ENCODE data around the gene TDRD7.

TDRD7 gene

DNA sequence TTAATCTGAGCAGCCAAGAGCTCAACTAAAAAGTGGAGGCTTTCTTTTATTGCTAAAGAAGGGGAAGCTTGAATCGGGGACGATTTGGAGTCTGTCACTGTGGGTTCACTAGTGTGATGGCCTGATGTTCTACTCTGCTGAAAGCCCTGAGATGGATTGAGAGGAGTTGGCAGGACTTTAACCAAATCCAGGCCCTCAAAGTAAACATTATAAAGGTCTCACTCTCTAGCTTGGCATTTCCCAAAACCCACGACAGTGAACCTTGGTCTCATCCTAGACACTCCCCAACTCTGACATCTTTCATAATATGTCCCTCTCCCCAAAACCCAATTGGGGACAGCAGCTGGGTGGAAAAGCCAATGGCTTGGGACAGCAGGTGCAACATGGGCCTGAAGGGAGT is 122.3 kb downstream of the TDRD7 start:
- DNase-seq, result no peak

DNA sequence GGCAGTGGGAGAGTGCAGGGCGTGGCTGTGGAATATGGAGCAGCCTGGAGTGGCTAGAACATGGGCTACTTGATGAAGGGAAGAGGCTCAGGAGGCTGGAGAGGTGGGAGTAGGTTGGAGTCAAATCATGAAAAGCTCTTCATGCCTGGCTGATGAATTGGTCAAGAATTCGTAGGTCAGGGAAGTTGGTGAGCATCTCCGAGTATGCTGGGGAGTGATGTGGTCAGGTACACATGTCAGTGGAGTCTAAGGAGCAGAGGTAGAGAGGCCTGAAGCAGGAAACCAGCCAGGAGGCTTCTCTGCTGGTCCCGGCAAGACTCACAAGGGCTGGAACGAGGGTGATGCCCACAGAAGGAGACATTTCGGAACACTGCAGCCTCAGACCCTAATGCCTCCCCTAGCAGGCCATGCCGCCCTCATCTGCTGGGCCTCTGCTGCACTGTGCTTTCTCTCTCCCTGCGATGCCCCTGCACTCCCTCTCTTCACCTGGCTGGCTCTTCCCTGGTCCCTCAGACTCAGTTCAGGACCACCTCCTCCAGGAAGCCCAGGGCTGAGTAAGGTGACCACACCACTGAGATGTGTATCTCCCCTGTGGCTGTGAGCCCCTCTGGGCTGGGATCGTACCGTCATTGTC is 123.2 kb downstream of the TDRD7 start:
- no peak for DNase-seq

DNA sequence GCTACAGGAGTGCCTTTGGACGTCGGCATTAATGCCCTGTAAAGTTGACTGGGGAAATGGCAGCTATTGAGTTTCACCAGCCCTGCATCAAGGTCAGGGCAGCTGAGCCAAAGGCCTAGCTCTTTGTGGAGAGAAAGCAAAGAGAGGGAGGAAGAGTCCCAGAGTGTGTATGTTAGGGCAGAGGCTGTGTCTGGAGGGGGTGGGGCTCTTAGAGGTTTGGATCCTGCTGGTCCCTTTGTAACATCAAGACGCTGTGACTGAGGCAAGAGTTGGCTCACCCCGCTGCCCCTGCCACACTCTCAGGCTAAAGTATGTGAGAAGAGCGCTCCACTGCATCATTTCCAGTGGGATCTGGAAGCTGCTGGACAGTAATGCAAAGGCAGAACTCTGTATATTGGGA is 123.9 kb downstream of the TDRD7 start:
- no peak for DNase-seq

DNA sequence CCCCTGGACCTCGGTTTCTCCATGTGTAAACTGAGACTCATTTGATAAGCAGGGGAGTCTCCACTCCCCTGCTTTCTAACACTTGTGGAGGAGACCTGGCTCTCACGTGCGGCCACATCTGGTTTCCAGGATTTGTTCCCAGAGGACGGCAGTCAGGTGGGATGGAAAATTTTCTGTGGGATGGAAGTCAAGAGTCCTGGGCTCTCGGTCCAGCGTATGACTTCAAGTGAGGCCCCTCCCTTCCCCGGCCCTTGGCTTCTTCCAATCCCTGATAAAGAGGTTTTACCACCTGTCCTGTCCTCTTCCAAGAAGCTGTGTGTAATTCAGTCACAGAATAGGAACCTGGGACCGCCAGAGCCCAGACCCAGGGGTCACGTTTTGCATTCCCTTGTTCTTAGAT is 124.6 kb downstream of the TDRD7 start:
- DNase-seq, result no peak

DNA sequence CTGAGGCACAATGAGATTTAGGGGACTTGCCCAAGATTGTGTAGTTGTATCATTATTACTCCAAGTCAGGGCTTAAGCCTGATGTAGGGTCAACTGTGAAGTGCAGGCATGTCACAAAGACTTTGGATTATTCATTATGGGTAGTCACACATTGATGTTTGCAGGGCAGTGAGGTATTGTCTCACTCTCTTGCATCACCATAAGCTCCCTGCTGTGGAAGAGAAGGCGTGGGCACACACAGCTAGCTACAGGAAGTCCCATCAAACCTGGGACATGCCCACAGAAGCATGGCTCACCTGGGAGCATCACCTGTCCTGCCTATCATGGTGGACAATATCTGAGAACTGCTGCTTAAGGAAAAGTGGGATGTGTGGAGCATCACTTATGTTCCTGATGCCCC is 131.7 kb downstream of the TDRD7 start:
- no peak for DNase-seq

DNA sequence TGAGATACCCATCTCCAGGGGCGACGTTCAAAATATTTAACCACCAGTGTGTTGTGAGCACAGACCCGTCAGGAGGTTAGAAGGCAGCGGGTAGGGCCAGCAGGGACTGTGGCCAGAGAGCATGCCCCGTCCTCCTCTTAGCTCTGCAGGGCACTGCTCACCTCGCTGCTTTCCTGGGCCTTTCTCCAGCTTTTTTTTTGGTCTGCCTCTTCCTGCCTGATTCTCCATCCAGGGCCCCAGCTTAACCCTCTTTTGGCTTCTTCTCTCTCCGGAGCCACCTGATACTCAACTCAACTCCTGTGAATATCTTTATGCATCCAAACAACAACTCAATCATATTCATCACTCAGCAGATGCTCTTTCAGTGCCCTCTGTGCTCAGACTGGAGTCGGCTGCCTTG is 133.6 kb downstream of the TDRD7 start:
- no peak for DNase-seq
